ENCODE measurements around the gene RTL1.

Gene RTL1

GRCh38 chr14:100874411-100875091 lies 29.0 kb downstream of the RTL1 start:
- H4K20me1 ChIP-seq (ENCODE audit: control insufficient read depth, insufficient read depth, low read depth, low read length) = no peaks in the 10 kb centered on the region
- H3K4me2 ChIP-seq (ENCODE audit: low read length) = no peak overlapping the region
- H3K4me1 ChIP-seq (ENCODE audit: control insufficient read depth, low read length) = no peaks in the 10 kb centered on the region
- H3K4me3 ChIP-seq (ENCODE audit: low read length) = no peak overlapping the region
- no peaks in the 10 kb centered on the region for H3K9me2 ChIP-seq (replicated peaks; ENCODE audit: control insufficient read depth, low read length)
- H3K27ac ChIP-seq (ENCODE audit: low read depth, low read length) = no peak overlapping the region
- TF ChIP-seq EZH2phosphoT487 (IDR thresholded peaks at IDR 0.05; ENCODE audit: borderline replicate concordance, low read length) = no peak
- TF ChIP-seq, protein P1, sequence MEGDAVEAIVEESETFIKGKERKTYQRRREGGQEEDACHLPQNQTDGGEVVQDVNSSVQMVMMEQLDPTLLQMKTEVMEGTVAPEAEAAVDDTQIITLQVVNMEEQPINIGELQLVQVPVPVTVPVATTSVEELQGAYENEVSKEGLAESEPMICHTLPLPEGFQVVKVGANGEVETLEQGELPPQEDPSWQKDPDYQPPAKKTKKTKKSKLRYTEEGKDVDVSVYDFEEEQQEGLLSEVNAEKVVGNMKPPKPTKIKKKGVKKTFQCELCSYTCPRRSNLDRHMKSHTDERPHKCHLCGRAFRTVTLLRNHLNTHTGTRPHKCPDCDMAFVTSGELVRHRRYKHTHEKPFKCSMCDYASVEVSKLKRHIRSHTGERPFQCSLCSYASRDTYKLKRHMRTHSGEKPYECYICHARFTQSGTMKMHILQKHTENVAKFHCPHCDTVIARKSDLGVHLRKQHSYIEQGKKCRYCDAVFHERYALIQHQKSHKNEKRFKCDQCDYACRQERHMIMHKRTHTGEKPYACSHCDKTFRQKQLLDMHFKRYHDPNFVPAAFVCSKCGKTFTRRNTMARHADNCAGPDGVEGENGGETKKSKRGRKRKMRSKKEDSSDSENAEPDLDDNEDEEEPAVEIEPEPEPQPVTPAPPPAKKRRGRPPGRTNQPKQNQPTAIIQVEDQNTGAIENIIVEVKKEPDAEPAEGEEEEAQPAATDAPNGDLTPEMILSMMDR (IDR thresholded peaks at IDR 0.05; ENCODE audit: low read depth, low read length, poor library complexity, severe bottlenecking) = no peak
- no peaks in the 10 kb centered on the region for H3F3A ChIP-seq (ENCODE audit: control insufficient read depth, insufficient read depth)
- H3K27me3 ChIP-seq (ENCODE audit: control insufficient read depth, low read length) = no peaks in the 10 kb centered on the region
- H3K36me3 ChIP-seq (ENCODE audit: control insufficient read depth, low read length) = no peaks in the 10 kb centered on the region
- H3K79me2 ChIP-seq (ENCODE audit: control insufficient read depth, low read length) = no peaks in the 10 kb centered on the region
- no peaks in the 10 kb centered on the region for H3K9me3 ChIP-seq (ENCODE audit: control insufficient read depth, insufficient read depth, low read length)

DNA sequence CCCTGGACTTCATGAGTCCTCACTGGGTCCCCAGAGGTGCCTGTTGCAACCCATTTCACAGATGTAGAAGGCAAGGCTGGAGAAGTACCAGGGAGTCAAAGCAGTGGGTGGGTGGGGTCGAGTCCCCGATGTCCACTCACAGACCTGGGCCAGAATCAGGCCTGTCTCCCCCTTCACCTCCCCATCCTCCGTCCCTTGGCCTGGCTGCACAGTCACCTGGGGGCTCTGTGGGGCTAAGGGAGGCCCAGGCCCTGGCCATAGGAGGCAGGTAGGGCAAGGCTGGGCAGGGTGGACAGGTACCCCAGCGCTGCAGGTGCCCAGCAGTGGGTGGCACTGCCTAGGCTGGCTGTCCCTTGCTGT lies 29.5 kb downstream of the RTL1 start:
- Histone ChIP-seq H3K4me3 (ENCODE audit: low read length) (no peak overlapping the region), H3K4me2 (ENCODE audit: low read length) (no peak overlapping the region), H4K20me1 (ENCODE audit: control insufficient read depth, insufficient read depth, low read depth, low read length) (no peaks in the 10 kb centered on the region), H3K36me3 (ENCODE audit: control insufficient read depth, low read length) (no peaks in the 10 kb centered on the region), H3K79me2 (ENCODE audit: control insufficient read depth, low read length) (no peaks in the 10 kb centered on the region), H3K4me1 (ENCODE audit: control insufficient read depth, low read length) (no peaks in the 10 kb centered on the region), H3K9me2 (replicated peaks; ENCODE audit: control insufficient read depth, low read length) (no peaks in the 10 kb centered on the region), H3K27me3 (ENCODE audit: control insufficient read depth, low read length) (no peaks in the 10 kb centered on the region), H3K9me3 (ENCODE audit: control insufficient read depth, insufficient read depth, low read length) (no peaks in the 10 kb centered on the region), H3K27ac (ENCODE audit: low read depth, low read length) (no peak overlapping the region), H3F3A (ENCODE audit: control insufficient read depth, insufficient read depth) (no peaks in the 10 kb centered on the region)
- TF ChIP-seq, protein P1 (IDR thresholded peaks at IDR 0.05; ENCODE audit: low read depth, low read length, poor library complexity, severe bottlenecking) = no peak
- TF ChIP-seq EZH2phosphoT487 (IDR thresholded peaks at IDR 0.05; ENCODE audit: borderline replicate concordance, low read length) = no peak

DNA sequence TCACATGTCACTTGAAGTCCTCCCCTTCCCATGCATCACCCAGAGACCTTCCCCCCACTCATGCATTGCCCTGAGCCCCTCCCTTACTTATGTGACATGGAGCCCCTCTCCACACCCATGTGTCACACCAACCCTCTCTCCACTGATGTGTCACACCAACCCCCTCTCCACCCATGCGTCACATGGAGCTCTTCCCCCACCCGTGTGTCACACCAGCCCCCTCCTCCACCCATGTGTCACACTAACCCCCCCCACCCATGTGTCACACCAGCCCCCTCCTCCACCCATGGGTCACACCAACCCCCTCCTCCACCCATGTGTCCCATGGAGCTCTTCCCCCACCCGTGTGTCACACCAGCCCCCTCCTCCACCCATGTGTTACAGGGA lies 30.4 kb downstream of the RTL1 start:
- TF ChIP-seq EZH2phosphoT487 (IDR thresholded peaks at IDR 0.05; ENCODE audit: borderline replicate concordance, low read length) = no peak
- TF ChIP-seq, protein P1 (IDR thresholded peaks at IDR 0.05; ENCODE audit: low read depth, low read length, poor library complexity, severe bottlenecking) = no peak
- H3K4me3 ChIP-seq (ENCODE audit: low read length) = no peak overlapping the region
- no peaks in the 10 kb centered on the region for H3K4me1 ChIP-seq (ENCODE audit: control insufficient read depth, low read length)
- H3F3A ChIP-seq (ENCODE audit: control insufficient read depth, insufficient read depth) = no peaks in the 10 kb centered on the region
- no peaks in the 10 kb centered on the region for H3K36me3 ChIP-seq (ENCODE audit: control insufficient read depth, low read length)
- no peak overlapping the region for H3K4me2 ChIP-seq (ENCODE audit: low read length)
- H4K20me1 ChIP-seq (ENCODE audit: control insufficient read depth, insufficient read depth, low read depth, low read length) = no peaks in the 10 kb centered on the region
- no peaks in the 10 kb centered on the region for H3K79me2 ChIP-seq (ENCODE audit: control insufficient read depth, low read length)
- H3K27me3 ChIP-seq (ENCODE audit: control insufficient read depth, low read length) = no peaks in the 10 kb centered on the region
- H3K9me2 ChIP-seq (replicated peaks; ENCODE audit: control insufficient read depth, low read length) = no peaks in the 10 kb centered on the region
- no peaks in the 10 kb centered on the region for H3K9me3 ChIP-seq (ENCODE audit: control insufficient read depth, insufficient read depth, low read length)
- no peak overlapping the region for H3K27ac ChIP-seq (ENCODE audit: low read depth, low read length)

Measured in DOHH2 (cell line).